Dermis blood vessel endothelial cell (primary cell): Measurements from ENCODE around the gene IFNGR2. TPM values are rescaled to one million over a fixed set of nuclear protein-coding genes. Genes with fewer than 3 reads are reported as not detected.
"Not testable (repeated sequence)": the region's sequence is repeated elsewhere in the genome, so short reads cannot be mapped to it uniquely, and the experiment has no call there.

Source experiments
- DNase-seq: peaks from one replicate; pipeline ENCODE4 v3.0.0; 2010
- total RNA-seq: library from RNA; depleted of rRNA; stranded (reverse); fragments of >200 nt; gene quantifications from 2 replicates; pipeline ENCODE4 v1.2.3, GENCODE V29; 2014

IFNGR2 gene
- total RNA-seq, 1 donor from 2014 or later, result 64.2 TPM

DNA sequence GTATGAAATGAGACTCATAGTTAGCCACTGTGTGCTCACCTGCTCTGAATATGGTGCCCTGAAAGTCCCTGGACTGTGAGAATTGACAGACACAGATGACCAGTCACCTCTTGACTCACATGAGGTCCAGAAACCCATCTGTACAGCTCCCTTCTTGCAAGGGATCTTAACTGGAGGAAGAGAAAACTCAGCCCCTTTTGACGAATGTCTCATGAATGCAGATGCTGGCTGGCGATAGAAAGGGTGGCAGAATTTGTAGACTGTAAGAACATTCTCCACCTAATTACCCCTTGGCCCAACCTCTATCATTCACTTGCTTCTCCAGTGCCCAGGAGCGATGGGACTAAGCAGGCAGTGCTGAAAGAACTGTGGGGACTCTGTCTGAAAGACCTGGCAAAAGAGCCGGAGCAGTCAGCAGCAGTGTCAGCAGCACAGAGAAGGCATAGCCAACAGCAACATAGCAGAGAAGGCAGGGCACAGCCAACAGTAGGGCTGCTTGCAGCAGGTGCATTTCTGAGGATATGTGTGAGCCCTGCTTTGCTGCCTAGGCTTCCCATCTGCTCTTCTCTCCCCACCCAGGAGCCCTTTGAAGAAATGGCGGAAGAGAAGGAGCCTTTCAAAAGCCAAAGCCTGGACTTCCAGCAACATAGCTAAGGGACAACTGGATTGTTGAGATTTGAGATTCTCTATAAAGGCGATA, 25.8 kb upstream of the IFNGR2 start:
- no peak for DNase-seq

GRCh38 chr21:33378081-33378480, 25.1 kb upstream of the IFNGR2 start:
- DNase-seq, result no peak

GRCh38 chr21:33379934-33380333, 23.3 kb upstream of the IFNGR2 start:
- DNase-seq, result peak; percentile 66

DNA sequence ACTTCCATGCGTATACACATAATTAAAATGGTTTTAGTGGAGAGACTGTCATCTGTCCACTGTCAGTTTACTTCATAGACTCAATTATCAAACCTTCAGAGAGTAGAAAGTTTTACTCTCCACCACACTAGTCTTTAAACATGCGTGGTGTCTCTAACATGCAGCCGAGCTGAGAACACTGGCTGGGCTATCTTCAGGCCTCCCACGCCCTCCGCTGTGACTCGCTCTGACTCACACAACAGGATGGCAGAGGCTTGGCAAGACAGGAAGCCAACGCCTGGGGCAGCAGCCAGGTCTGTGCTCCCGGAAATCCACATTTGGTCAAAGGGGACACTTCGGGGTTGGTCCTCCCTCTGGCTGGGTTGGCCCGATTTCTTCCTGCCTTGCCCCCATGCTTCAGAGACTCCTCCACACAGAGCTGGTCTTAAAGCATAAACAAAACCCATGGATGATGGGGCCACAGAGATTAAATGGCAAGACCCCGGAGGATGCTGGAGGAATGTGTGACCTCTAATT, 22.7 kb upstream of the IFNGR2 start:
- DNase-seq, result peak; percentile 96

GRCh38 chr21:33381381-33381780, 21.8 kb upstream of the IFNGR2 start:
- not testable (repeated sequence) for DNase-seq

- DNase-seq, result peak; percentile 80
Observed at GRCh38 chr21:33383056-33383888, 19.9 kb upstream of the IFNGR2 start.

GRCh38 chr21:33384841-33385331, 18.3 kb upstream of the IFNGR2 start:
- DNase-seq, result no peak

DNA sequence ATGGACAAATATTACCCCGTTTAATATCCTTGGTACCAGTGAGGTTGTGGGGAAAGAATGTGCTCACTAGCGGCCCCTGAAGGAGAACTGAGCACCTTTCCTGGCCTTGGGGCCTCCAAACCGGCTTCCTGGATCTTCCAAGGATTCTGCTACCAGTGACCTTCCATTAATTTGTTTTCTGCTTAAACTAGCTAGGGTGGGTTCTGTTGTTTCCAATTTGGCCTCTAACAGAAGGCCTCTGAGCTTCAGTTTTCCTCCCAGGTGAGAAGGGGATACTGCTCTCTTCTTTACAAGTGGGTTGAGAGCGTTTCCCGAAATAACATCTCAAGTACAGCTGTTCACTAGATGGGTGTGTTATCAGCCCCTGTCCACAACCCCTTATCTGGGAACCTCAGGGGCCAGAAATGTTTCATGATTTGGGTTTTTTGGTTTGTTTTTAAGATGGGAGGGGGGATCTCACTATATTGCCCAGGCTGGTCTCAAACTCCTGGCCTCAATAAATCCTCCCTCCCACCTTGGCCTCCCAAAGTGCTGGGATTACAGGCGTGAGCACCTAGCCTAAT, 16.9 kb upstream of the IFNGR2 start:
- peak; percentile 29 for DNase-seq

- DNase-seq, result no peak
Observed at GRCh38 chr21:33387294-33387693, 15.9 kb upstream of the IFNGR2 start.

- DNase-seq, result no peak
Observed at GRCh38 chr21:33388188-33388587, 15.0 kb upstream of the IFNGR2 start.

DNA sequence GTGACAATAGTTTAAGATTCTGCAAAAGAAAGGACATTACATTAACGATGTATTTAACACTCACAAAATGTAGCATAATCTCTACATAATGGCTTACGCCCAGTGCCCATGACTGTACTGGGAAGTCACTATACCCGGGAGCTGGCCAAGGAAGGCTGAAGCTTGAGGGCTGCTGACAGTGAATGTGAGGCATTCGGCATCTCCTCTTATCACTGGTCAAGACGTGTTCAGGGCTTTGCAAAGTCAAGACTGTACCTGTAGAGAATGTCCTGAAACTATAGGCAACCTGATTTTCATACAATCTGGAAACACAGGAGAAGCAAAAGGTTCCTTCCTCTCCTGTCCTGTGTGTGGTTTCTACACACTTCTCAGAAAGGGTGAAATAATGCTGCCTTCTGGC, 12.7 kb upstream of the IFNGR2 start:
- no peak for DNase-seq

- DNase-seq, result no peak
Observed at GRCh38 chr21:33391656-33392055, 11.6 kb upstream of the IFNGR2 start.

DNA sequence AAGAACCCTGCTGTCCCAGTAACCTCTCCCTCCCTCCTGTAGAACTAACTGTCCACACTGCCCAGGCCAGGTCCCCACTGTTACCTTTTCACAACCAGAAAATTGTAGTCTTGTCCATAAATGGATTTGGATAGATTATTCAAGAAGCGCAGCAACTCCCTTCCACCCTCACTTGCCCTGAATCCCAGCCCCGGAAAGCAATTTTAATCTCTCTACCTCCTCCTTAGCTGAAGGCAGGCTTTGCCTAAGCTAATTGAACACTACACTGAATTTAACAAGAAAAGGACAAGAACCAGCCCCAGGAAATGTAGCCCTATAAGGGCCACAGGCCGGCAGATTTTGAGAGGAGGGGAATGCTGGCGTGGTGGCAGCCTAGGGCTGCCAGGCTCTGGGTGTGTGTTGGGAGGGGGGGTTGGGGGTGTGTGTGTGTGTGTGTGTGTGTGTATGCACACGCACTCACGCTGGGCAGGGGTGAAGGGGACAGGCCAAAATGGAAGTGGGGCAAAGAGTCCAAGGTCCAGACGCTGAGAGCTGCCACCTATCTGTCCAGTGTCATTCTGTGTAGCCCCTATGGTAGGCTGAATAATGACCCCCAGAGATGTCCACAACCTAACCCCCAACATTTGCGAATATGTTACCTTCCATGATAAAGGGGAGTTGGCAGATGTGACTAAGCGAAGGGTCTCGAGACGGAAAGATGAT, 10.8 kb upstream of the IFNGR2 start:
- no peak for DNase-seq

GRCh38 chr21:33393348-33393747, 9.9 kb upstream of the IFNGR2 start:
- no peak for DNase-seq

- DNase-seq, result no peak
Observed at GRCh38 chr21:33394260-33394659, 9.0 kb upstream of the IFNGR2 start.

- no peak for DNase-seq
Observed at GRCh38 chr21:33395891-33396331, 7.3 kb upstream of the IFNGR2 start.

- no peak for DNase-seq
Observed at GRCh38 chr21:33396436-33396835, 6.8 kb upstream of the IFNGR2 start.

GRCh38 chr21:33396951-33397350, 6.3 kb upstream of the IFNGR2 start:
- DNase-seq, result no peak

DNA sequence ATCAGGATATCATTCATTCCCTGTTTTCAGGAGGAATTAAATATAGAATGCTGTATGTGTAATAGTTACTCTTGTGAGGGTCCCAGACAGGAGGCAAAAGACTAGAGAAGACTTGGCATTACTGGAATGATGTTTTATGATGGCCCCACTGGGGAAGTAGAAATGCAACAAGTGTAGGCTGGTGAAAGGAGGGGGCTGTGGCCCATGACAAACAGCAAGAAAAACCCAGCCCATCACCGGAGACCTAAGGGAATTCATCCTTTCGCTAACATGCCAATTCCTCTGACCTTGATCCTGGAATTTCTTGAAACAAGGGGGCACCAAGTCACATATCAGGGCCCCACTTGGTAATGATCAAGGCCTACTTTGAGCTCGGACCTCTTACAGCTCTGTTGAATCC, 5.5 kb upstream of the IFNGR2 start:
- DNase-seq, result no peak

DNA sequence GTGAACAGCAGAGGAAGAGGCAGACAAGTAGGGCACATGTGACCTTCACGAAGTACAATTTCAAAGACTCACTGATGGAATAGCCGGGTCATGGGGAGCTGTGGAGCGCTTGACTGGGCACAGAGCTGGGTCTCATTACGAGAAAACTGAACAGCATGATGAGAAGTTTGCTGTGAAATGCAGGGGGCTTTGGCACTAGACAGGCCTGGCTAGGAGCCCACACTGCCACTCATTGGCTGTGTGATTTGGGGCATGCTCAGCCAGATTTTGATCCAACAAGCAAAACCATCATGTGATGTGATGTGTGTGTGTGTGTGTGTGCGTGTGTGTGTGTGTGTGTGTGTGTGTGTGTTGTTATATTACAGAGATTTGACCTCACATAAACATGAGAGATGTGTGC, 4.9 kb upstream of the IFNGR2 start:
- no peak for DNase-seq

DNA sequence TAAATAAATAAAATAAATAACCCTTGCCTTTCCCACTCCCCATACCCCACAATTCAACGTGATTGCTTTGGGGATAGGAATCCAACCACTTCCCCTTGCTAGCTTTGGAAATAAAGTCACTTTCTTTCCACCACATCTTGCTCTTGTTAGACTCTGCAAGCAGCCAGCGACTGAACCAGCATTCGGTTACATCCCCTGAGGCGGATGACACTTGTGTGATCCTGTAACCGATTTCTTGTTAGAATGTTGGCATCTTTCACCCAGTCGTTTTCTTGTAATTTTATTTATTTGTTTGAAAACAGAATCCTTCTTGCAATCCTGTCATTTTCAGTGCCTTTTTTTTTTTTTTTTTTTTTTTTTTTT, 1.6 kb upstream of the IFNGR2 start:
- DNase-seq, result no peak
